Endothelial cell of umbilical vein (primary cell): ENCODE data around the gene SLC33A1. TPM values are rescaled to one million over a fixed set of nuclear protein-coding genes. Genes with fewer than 3 reads are reported as not detected.

Experiments used
- BruUV-seq: library from RNA; stranded (reverse); fragments of 400-500 nt; replicated peaks from 2 replicates; lab custom pipeline; 2021; lab: Mats Ljungman, UMichigan
- CTCF ChIA-PET: fragments of 300-600, 350-600 bp; sonication (Branson Sonifier 250); formaldehyde crosslinking; loops from one replicate; lab custom pipeline; 2021; ENCODE audit warnings: antibody characterized with exemption, inconsistent platforms; lab: Charles Lee
- POLR2A ChIA-PET: fragments of 300-600, 350-600 bp; sonication (Branson Sonifier 250); formaldehyde crosslinking; loops from one replicate; lab custom pipeline; 2021; ENCODE audit warnings: antibody characterized with exemption, inconsistent platforms; lab: Charles Lee
- DNase-seq: peaks from one replicate; pipeline ENCODE4 v3.0.0-alpha.2; 2011; ENCODE audit warnings: low read depth, low spot score
- FAIRE-seq: peaks from 2 replicates; lab custom pipeline; 2011; peaks lifted over from hg19 to GRCh38; lab: Jason Lieb, UNC
- H2AFZ ChIP-seq: 2 replicates; pipeline ENCODE4 v1.6.0; 2012; ENCODE audit warnings: low read depth, low read length, control low read depth, inconsistent platforms
- H3K27ac ChIP-seq: 2 replicates; pipeline ENCODE4 v1.5.1; 2011; ENCODE audit warnings: low read depth, mild to moderate bottlenecking, control low read depth, low read length, moderate library complexity; ENCODE audit not compliant: insufficient read depth
- H3K27me3 ChIP-seq, 2 experiments: 2 replicates each; pipeline versions ENCODE4 v1.6.0 to v1.6.1; 2011; ENCODE audit warnings: low read length in 2 of 2, mixed read lengths in 1 of 2; ENCODE audit not compliant: control insufficient read depth in 2 of 2, insufficient read depth in 2 of 2
- H3K36me3 ChIP-seq, 2 experiments: 2 replicates in 1 of 2; 3 replicates in 1 of 2; pipeline ENCODE4 v1.5.1; 2011; ENCODE audit warnings: low read length in 2 of 2, mild to moderate bottlenecking in 1 of 2, moderate library complexity in 1 of 2; ENCODE audit not compliant: control insufficient read depth in 2 of 2, insufficient read depth in 2 of 2; ENCODE audit errors: extremely low read depth in 1 of 2
- H3K4me1 ChIP-seq: 3 replicates; pipeline ENCODE4 v1.5.1; 2011; ENCODE audit warnings: mild to moderate bottlenecking, low read length; ENCODE audit not compliant: control insufficient read depth, insufficient read depth; ENCODE audit errors: extremely low read depth
- H3K4me2 ChIP-seq: 2 replicates; pipeline ENCODE4 v1.6.1; 2011; ENCODE audit warnings: low read length, control low read depth, mixed read lengths; ENCODE audit not compliant: insufficient read depth
- H3K4me3 ChIP-seq, 3 experiments: fragments of 200-600 bp in 1 of 3; sonication (generic), shearing (Covaris generic) in 1 of 3; replicated peaks in 1 of 3; 2 replicates each; pipeline ENCODE4 v1.5.1; 2011 to 2016; ENCODE audit warnings: control low read depth in 3 of 3, low read length in 3 of 3, mild to moderate bottlenecking in 2 of 3, inconsistent platforms in 1 of 3, low read depth in 1 of 3, moderate library complexity in 1 of 3; ENCODE audit not compliant: insufficient read depth in 1 of 3
- H3K79me2 ChIP-seq: 2 replicates; pipeline ENCODE4 v1.6.0; 2012; ENCODE audit warnings: low read length, inconsistent platforms; ENCODE audit not compliant: control insufficient read depth, insufficient read depth
- H3K9ac ChIP-seq: replicated peaks from 2 replicates; pipeline ENCODE3; 2011; ENCODE audit warnings: low read length, control low read depth; ENCODE audit not compliant: insufficient read depth; ENCODE audit errors: extremely low read depth
- H3K9me1 ChIP-seq: replicated peaks from 3 replicates; pipeline ENCODE4 v1.6.0; 2011; ENCODE audit warnings: mild to moderate bottlenecking, low read length; ENCODE audit not compliant: control insufficient read depth, insufficient read depth; ENCODE audit errors: extremely low read depth
- H3K9me3 ChIP-seq: replicated peaks from 2 replicates; pipeline ENCODE4 v1.5.1; 2012; ENCODE audit warnings: low read length, inconsistent platforms; ENCODE audit not compliant: control insufficient read depth, insufficient read depth
- H4K20me1 ChIP-seq: replicated peaks from 2 replicates; pipeline ENCODE3; 2011; ENCODE audit warnings: mild to moderate bottlenecking, low read length; ENCODE audit not compliant: control insufficient read depth, insufficient read depth; ENCODE audit errors: extremely low read depth
- EZH2 ChIP-seq: IDR thresholded peaks from 2 replicates; pipeline ENCODE4 v1.6.1; 2012; ENCODE audit warnings: borderline replicate concordance, low read depth, mild to moderate bottlenecking, moderate library complexity, low read length, inconsistent platforms; ENCODE audit not compliant: severe bottlenecking
- FOS ChIP-seq: IDR thresholded peaks from 2 replicates; pipeline ENCODE4 v1.6.1; 2011; ENCODE audit warnings: mild to moderate bottlenecking, low read length, moderate library complexity, borderline replicate concordance; ENCODE audit not compliant: insufficient read depth
- GATA2 ChIP-seq: IDR thresholded peaks from 2 replicates; pipeline ENCODE4 v1.7.0; 2011; ENCODE audit warnings: low read depth, mild to moderate bottlenecking, moderate library complexity, mixed read lengths, low read length; ENCODE audit not compliant: insufficient read length, insufficient read depth
- JUN ChIP-seq: IDR thresholded peaks from 2 replicates; pipeline ENCODE4 v1.6.1; 2011; ENCODE audit warnings: borderline replicate concordance, low read depth; ENCODE audit not compliant: insufficient read length, insufficient read depth
- MAX ChIP-seq: IDR thresholded peaks from 2 replicates; pipeline ENCODE4 v1.6.1; 2011; ENCODE audit not compliant: insufficient read depth, insufficient read length
- MYC ChIP-seq: IDR thresholded peaks from one replicate; pipeline ENCODE4 v1.6.1; 2011; ENCODE audit warnings: mild to moderate bottlenecking, low read depth, low read length
- POLR2A ChIP-seq: IDR thresholded peaks from 2 replicates; pipeline ENCODE4 v1.6.1; 2012; ENCODE audit warnings: low read depth, mild to moderate bottlenecking, control low read depth, low read length
- POLR2AphosphoS5 ChIP-seq: IDR thresholded peaks from 2 replicates; pipeline ENCODE4 v1.6.1; 2012; ENCODE audit warnings: low read depth, mild to moderate bottlenecking, control low read depth, low read length, moderate library complexity; ENCODE audit not compliant: insufficient read depth
- dilution Hi-C: fragments of 300-500 bp; cut with MboI; formaldehyde crosslinking; loops from one replicate; pipeline ENCODE4 v1.15.0; 2019; ENCODE audit warnings: low sequenced_read_pairs; ENCODE audit not compliant: extremely low pct_ligation_motif_present
- intact Hi-C: fragments of 100-400 bp; cut with micrococcal nuclease; formaldehyde crosslinking; loops from one replicate; pipeline ENCODE4 v1.10.0; 2022
- polyA plus RNA-seq, 4 experiments: library from polyadenylated mRNA; depleted of rRNA in 3 of 4; stranded (reverse) in 3 of 4; unstranded in 1 of 4; fragments of >200 nt; gene quantifications; 2 replicates each; pipeline versions ENCODE4 v1.2.1 to v1.2.3, GENCODE V29; 2011 to 2012; ENCODE audit warnings: missing spikeins in 1 of 4
- total RNA-seq: library from RNA; stranded (reverse); gene quantifications from 2 replicates; pipeline ENCODE4 v1.2.3, GENCODE V29; 2021
- TF ChIP-seq, protein P1 (sequence below), 2 donors: IDR thresholded peaks; 1 replicate in 1 of 2; 2 replicates in 1 of 2; pipeline ENCODE4 v1.5.1; 2011; ENCODE audit warnings: low read length in 2 of 2, mild to moderate bottlenecking in 2 of 2, moderate library complexity in 2 of 2, control low read depth in 1 of 2, inconsistent platforms in 1 of 2, low read depth in 1 of 2; ENCODE audit not compliant: insufficient read depth in 1 of 2; ENCODE audit errors: extremely low read depth in 1 of 2

The SLC33A1 gene
- total and polyA plus RNA-seq, 2 donors (not counting 3 experiments of a cell fraction or from before 2014, with no cell fraction given): 28.4 to 30.3 TPM

DNA sequence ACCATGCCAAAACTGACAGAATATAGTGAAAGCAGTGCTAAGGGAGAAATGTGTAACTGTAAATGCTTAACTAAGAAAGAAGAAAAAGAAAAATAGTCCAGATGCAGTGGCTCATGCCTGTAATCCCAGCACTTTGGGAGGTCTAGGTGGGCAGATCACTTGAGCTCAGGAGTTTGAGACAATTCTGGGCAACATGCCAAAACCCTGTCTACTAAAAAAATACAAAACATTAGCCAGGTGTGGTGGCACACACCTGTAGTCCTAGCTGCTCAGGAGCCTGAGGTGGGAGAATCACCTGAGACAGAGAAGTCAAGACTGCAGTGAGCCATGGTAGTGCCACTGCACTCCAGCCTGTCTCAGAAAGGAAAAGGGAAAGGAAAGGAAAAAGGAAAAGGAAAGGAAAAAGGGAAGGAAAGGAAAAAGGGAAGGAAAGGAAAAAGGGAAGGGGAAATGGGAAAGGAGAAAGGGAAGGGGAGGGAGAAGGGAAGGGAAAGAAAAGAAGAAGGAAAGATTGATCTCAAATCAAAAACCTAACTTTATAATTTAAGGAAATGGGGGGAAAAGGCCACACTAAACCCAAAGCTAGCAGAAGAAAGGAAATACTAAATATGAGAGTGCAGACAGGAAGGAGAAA lies 68.4 kb downstream of the SLC33A1 start:
- Histone ChIP-seq H3K79me2 (no peaks in the 10 kb centered on the region), H2AFZ (no peak overlapping the region), H3K27me3 (no peaks in the 10 kb centered on the region), H3K36me3 (no peaks in the 10 kb centered on the region), H3K4me1 (no peaks in the 10 kb centered on the region), H3K27ac (no peak overlapping the region), H3K4me2 (no peak overlapping the region), H3K4me3 (no peak overlapping the region), H4K20me1 (no peaks in the 10 kb centered on the region), H3K9me3 (no peaks in the 10 kb centered on the region), H3K9me1 (no peaks in the 10 kb centered on the region), H3K9ac (no peak overlapping the region)
- TF ChIP-seq MYC (no peak), GATA2 (no peak), FOS (no peak), POLR2A (no peak), POLR2AphosphoS5 (no peak), MAX (no peak), JUN (no peak), EZH2 (no peak)
- TF ChIP-seq, protein P1, sequence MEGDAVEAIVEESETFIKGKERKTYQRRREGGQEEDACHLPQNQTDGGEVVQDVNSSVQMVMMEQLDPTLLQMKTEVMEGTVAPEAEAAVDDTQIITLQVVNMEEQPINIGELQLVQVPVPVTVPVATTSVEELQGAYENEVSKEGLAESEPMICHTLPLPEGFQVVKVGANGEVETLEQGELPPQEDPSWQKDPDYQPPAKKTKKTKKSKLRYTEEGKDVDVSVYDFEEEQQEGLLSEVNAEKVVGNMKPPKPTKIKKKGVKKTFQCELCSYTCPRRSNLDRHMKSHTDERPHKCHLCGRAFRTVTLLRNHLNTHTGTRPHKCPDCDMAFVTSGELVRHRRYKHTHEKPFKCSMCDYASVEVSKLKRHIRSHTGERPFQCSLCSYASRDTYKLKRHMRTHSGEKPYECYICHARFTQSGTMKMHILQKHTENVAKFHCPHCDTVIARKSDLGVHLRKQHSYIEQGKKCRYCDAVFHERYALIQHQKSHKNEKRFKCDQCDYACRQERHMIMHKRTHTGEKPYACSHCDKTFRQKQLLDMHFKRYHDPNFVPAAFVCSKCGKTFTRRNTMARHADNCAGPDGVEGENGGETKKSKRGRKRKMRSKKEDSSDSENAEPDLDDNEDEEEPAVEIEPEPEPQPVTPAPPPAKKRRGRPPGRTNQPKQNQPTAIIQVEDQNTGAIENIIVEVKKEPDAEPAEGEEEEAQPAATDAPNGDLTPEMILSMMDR (IDR thresholded peaks at IDR 0.05; ENCODE audit: extremely low read depth in 1 of 2, insufficient read depth in 1 of 2, low read depth in 1 of 2, low read length in 2 of 2): no peak
- dilution Hi-C loops (no loop called here), intact Hi-C loops (no loop called here)
- no TSS peak for BruUV-seq
- POLR2A ChIA-PET: no interaction called here
- FAIRE-seq: peak; percentile 60
- DNase-seq: no peak
- CTCF ChIA-PET: interaction anchor here (1.0 to 2.9 kb wide), 2 partner anchors 20 to 357 kb away, joined by 3 to 17 read pairs; partner anchors contain the start of gene C3orf33
